T-helper 2 cell treated with Interferon-gamma antibody and Interleukin-4, amounts not matched to agents 5 μg/mL and 100 μg/mL, for 36 hours (primary cell): Measurements from ENCODE around the gene COLGALT1.
"Not testable (repeated sequence)": the region's sequence is repeated elsewhere in the genome, so short reads cannot be mapped to it uniquely, and the experiment has no call there.

Experiments
- DNase-seq: peaks from one replicate; pipeline ENCODE4 v3.0.0; 2021; ENCODE audit warnings: low spot score
- H3K27ac Mint-ChIP-seq: one replicate; pipeline ENCODE4 v1.8.0; 2021; ENCODE audit warnings: mild to moderate bottlenecking, mixed read lengths
- H3K27me3 Mint-ChIP-seq: one replicate; pipeline ENCODE4 v1.8.0; 2021; ENCODE audit warnings: low read depth, mixed read lengths
- H3K36me3 Mint-ChIP-seq: one replicate; pipeline ENCODE4 v1.8.0; 2021; ENCODE audit warnings: low read depth, mixed read lengths
- H3K4me1 Mint-ChIP-seq: one replicate; pipeline ENCODE4 v1.8.0; 2021; ENCODE audit warnings: low read depth, mixed read lengths
- H3K4me3 Mint-ChIP-seq: one replicate; pipeline ENCODE4 v1.8.0; 2022; ENCODE audit warnings: mild to moderate bottlenecking, moderate library complexity, mixed read lengths
- H3K9me3 Mint-ChIP-seq: one replicate; pipeline ENCODE4 v1.8.0; 2021; ENCODE audit warnings: mixed read lengths

COLGALT1 gene

GRCh38 chr19:17557466-17557865 lies 2.0 kb downstream of the COLGALT1 start:
- H3K4me1 Mint-ChIP-seq = peaks cover 12% of the 10 kb centered on the region
- H3K9me3 Mint-ChIP-seq = no peaks in the 10 kb centered on the region
- DNase-seq = no peak
- no peaks in the 10 kb centered on the region for H3K27me3 Mint-ChIP-seq
- no peak overlapping the region for H3K27ac Mint-ChIP-seq
- H3K36me3 Mint-ChIP-seq = peaks cover 24% of the 10 kb centered on the region
- peak overlapping the region; percentile 12 for H3K4me3 Mint-ChIP-seq

GRCh38 chr19:17560205-17560595 lies 4.8 kb downstream of the COLGALT1 start:
- Mint-ChIP-seq H3K27me3 (no peaks in the 10 kb centered on the region), H3K4me3 (no peak overlapping the region), H3K9me3 (no peaks in the 10 kb centered on the region), H3K36me3 (peaks cover 33% of the 10 kb centered on the region), H3K4me1 (peaks cover 5% of the 10 kb centered on the region), H3K27ac (no peak overlapping the region)
- no peak for DNase-seq

GRCh38 chr19:17562097-17562496 lies 6.6 kb downstream of the COLGALT1 start:
- Mint-ChIP-seq H3K9me3 (no peaks in the 10 kb centered on the region), H3K27ac (no peak overlapping the region), H3K4me3 (no peak overlapping the region), H3K4me1 (no peaks in the 10 kb centered on the region), H3K27me3 (no peaks in the 10 kb centered on the region), H3K36me3 (peaks cover 28% of the 10 kb centered on the region)
- DNase-seq = no peak

- Mint-ChIP-seq H3K27me3 (no peaks in the 10 kb centered on the region), H3K36me3 (peaks cover 28% of the 10 kb centered on the region), H3K27ac (no peak overlapping the region), H3K4me3 (no peak overlapping the region), H3K9me3 (no peaks in the 10 kb centered on the region), H3K4me1 (no peaks in the 10 kb centered on the region)
- DNase-seq = no peak
These were observed 7.1 kb downstream of the COLGALT1 start for GRCh38 chr19:17562561-17562960.

GRCh38 chr19:17564781-17565180 lies 9.3 kb downstream of the COLGALT1 start:
- Mint-ChIP-seq H3K4me1 (no peaks in the 10 kb centered on the region), H3K4me3 (no peak overlapping the region), H3K27me3 (no peaks in the 10 kb centered on the region), H3K9me3 (no peaks in the 10 kb centered on the region), H3K36me3 (peaks cover 33% of the 10 kb centered on the region), H3K27ac (no peak overlapping the region)
- no peak for DNase-seq

- Mint-ChIP-seq H3K27me3 (no peaks in the 10 kb centered on the region), H3K36me3 (peaks cover 28% of the 10 kb centered on the region), H3K9me3 (no peaks in the 10 kb centered on the region), H3K4me3 (no peak overlapping the region), H3K4me1 (no peaks in the 10 kb centered on the region), H3K27ac (no peak overlapping the region)
- no peak for DNase-seq
These were observed 10.2 kb downstream of the COLGALT1 start for GRCh38 chr19:17565611-17566010.

- H3K27me3 Mint-ChIP-seq = no peaks in the 10 kb centered on the region
- peaks cover 33% of the 10 kb centered on the region for H3K36me3 Mint-ChIP-seq
- no peak overlapping the region for H3K4me3 Mint-ChIP-seq
- no peak overlapping the region for H3K27ac Mint-ChIP-seq
- no peaks in the 10 kb centered on the region for H3K9me3 Mint-ChIP-seq
- H3K4me1 Mint-ChIP-seq = no peaks in the 10 kb centered on the region
- DNase-seq = no peak
These were observed 12.5 kb downstream of the COLGALT1 start for GRCh38 chr19:17567940-17568339.

- not testable (repeated sequence) for H3K4me3 Mint-ChIP-seq, H3K4me1 Mint-ChIP-seq, H3K27ac Mint-ChIP-seq
These were observed 14.8 kb downstream of the COLGALT1 start for GRCh38 chr19:17570291-17570690.

GRCh38 chr19:17570791-17571190 lies 15.3 kb downstream of the COLGALT1 start:
- peaks cover 30% of the 10 kb centered on the region for H3K36me3 Mint-ChIP-seq
- H3K27me3 Mint-ChIP-seq = no peaks in the 10 kb centered on the region
- H3K4me1 Mint-ChIP-seq = no peaks in the 10 kb centered on the region
- H3K4me3 Mint-ChIP-seq = no peak overlapping the region
- no peaks in the 10 kb centered on the region for H3K9me3 Mint-ChIP-seq
- H3K27ac Mint-ChIP-seq = no peak overlapping the region
- DNase-seq = no peak

More at GRCh38 chr19:17570291-17570690, 14.8 kb downstream of the COLGALT1 start:
- DNase-seq, H3K27me3 Mint-ChIP-seq, H3K9me3 Mint-ChIP-seq: not testable (repeated sequence)
- peaks cover 30% of the 10 kb centered on the region for H3K36me3 Mint-ChIP-seq

- DNase-seq = no peak
- Mint-ChIP-seq H3K9me3 (no peaks in the 10 kb centered on the region), H3K4me3 (no peak overlapping the region), H3K27me3 (no peaks in the 10 kb centered on the region), H3K36me3 (peaks cover 38% of the 10 kb centered on the region), H3K4me1 (no peaks in the 10 kb centered on the region), H3K27ac (no peak overlapping the region)
These were observed 17.2 kb downstream of the COLGALT1 start for GRCh38 chr19:17572638-17573037.

- DNase-seq = no peak
- H3K27me3 Mint-ChIP-seq = no peaks in the 10 kb centered on the region
- peaks cover 47% of the 10 kb centered on the region for H3K36me3 Mint-ChIP-seq
These were observed 20.7 kb downstream of the COLGALT1 start for GRCh38 chr19:17575871-17576757.

GRCh38 chr19:17576758-17577456 lies 21.5 kb downstream of the COLGALT1 start:
- Mint-ChIP-seq H3K9me3 (no peaks in the 10 kb centered on the region), H3K4me3 (no peak overlapping the region), H3K4me1 (peaks cover 4% of the 10 kb centered on the region), H3K27ac (no peak overlapping the region), H3K27me3 (no peaks in the 10 kb centered on the region), H3K36me3 (peaks cover 45% of the 10 kb centered on the region)
- no peak for DNase-seq

More at GRCh38 chr19:17575871-17576757, 20.7 kb downstream of the COLGALT1 start:
- Mint-ChIP-seq H3K4me3 (no peak overlapping the region), H3K9me3 (no peaks in the 10 kb centered on the region), H3K27ac (no peak overlapping the region), H3K4me1 (peaks cover 4% of the 10 kb centered on the region)

GRCh38 chr19:17577457-17578097 lies 22.1 kb downstream of the COLGALT1 start:
- Mint-ChIP-seq H3K9me3 (no peaks in the 10 kb centered on the region), H3K4me1 (peaks cover 4% of the 10 kb centered on the region), H3K4me3 (no peak overlapping the region), H3K36me3 (peaks cover 46% of the 10 kb centered on the region), H3K27ac (no peak overlapping the region), H3K27me3 (no peaks in the 10 kb centered on the region)
- DNase-seq = no peak

GRCh38 chr19:17579661-17580244 lies 24.3 kb downstream of the COLGALT1 start:
- Mint-ChIP-seq H3K4me1 (peaks cover 4% of the 10 kb centered on the region), H3K27me3 (no peaks in the 10 kb centered on the region), H3K9me3 (no peaks in the 10 kb centered on the region), H3K27ac (no peak overlapping the region), H3K4me3 (no peak overlapping the region), H3K36me3 (peaks cover 41% of the 10 kb centered on the region)
- no peak for DNase-seq
